Cardiac muscle cell (in vitro differentiated cells and primary cell): ENCODE data around the gene PLCH2. TPM values are rescaled to one million over a fixed set of nuclear protein-coding genes. Genes with fewer than 3 reads are reported as not detected.
"Not testable (repeated sequence)": the region's sequence is repeated elsewhere in the genome, so short reads cannot be mapped to it uniquely, and the experiment has no call there.

Source experiments
- DNase-seq, 2 donors: peaks; one replicate each; pipeline versions ENCODE4 v3.0.0 to v3.0.0-alpha.2; 2010 to 2017; ENCODE audit warnings: low read depth in 1 of 2, low spot score in 1 of 2
- H3K27ac ChIP-seq: fragments of 200-600 bp; sonication (generic); 2 replicates; pipeline ENCODE4 v1.5.1; 2016
- H3K27me3 ChIP-seq: fragments of 200-600 bp; sonication (generic); 2 replicates; pipeline ENCODE4 v1.6.0; 2016; ENCODE audit warnings: control low read depth
- H3K36me3 ChIP-seq: fragments of 200-600 bp; sonication (generic); 2 replicates; pipeline ENCODE4 v1.5.1; 2016; ENCODE audit warnings: control low read depth
- H3K4me1 ChIP-seq: fragments of 200-600 bp; sonication (generic); 2 replicates; pipeline ENCODE4 v1.8.1; 2017; ENCODE audit warnings: low read depth, mild to moderate bottlenecking, mixed run types
- H3K4me3 ChIP-seq: fragments of 200-600 bp; sonication (generic); 2 replicates; pipeline ENCODE4 v1.5.1; 2016; ENCODE audit warnings: mild to moderate bottlenecking
- H3K9me3 ChIP-seq: fragments of 200-600 bp; sonication (generic); 2 replicates; pipeline ENCODE4 v1.5.1; 2017; ENCODE audit warnings: low read depth, mild to moderate bottlenecking, control low read depth
- polyA plus RNA-seq: library from polyadenylated mRNA; unstranded; fragments of >200 nt; fragmentation: Nextera tagmentation; extraction: Ambion mirVana; gene quantifications from 2 replicates; pipeline ENCODE4 v1.2.1, GENCODE V29; 2016
- total RNA-seq: library from RNA; depleted of rRNA; stranded (reverse); fragments of >200 nt; gene quantifications from 2 replicates; pipeline ENCODE4 v1.2.3, GENCODE V29; 2016
- TF ChIP-seq, protein P1 (sequence below): IDR thresholded peaks from 2 replicates; pipeline ENCODE4 v1.5.1; 2012; ENCODE audit warnings: low read depth, mild to moderate bottlenecking, low read length

Gene PLCH2
- total and polyA plus RNA-seq, 2 experiments from 2014 or later = 0.33 to 0.44 TPM

DNA sequence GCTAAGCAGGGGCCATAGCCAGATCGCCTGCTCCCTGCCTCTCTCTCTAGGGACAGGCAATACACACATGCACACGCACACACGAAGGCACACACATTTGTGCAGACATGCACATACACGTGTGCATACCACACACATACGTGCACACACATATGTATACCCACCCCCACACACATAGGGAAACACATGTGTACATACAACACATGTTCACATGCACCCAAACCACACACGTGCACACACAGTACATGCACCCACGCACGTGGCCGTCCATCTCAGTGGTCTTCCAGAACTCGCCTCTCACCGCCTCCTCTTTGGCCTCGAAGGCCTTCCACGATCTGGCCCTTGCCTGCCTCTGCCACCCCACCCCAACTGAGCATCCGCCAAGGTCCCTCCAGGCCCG, 38.5 kb upstream of the PLCH2 start:
- no peak for DNase-seq
- H3K27me3 ChIP-seq = peaks cover 51% of the 10 kb centered on the region
- TF ChIP-seq, protein P1, sequence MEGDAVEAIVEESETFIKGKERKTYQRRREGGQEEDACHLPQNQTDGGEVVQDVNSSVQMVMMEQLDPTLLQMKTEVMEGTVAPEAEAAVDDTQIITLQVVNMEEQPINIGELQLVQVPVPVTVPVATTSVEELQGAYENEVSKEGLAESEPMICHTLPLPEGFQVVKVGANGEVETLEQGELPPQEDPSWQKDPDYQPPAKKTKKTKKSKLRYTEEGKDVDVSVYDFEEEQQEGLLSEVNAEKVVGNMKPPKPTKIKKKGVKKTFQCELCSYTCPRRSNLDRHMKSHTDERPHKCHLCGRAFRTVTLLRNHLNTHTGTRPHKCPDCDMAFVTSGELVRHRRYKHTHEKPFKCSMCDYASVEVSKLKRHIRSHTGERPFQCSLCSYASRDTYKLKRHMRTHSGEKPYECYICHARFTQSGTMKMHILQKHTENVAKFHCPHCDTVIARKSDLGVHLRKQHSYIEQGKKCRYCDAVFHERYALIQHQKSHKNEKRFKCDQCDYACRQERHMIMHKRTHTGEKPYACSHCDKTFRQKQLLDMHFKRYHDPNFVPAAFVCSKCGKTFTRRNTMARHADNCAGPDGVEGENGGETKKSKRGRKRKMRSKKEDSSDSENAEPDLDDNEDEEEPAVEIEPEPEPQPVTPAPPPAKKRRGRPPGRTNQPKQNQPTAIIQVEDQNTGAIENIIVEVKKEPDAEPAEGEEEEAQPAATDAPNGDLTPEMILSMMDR = no peak
- H3K27ac ChIP-seq = no peak overlapping the region
- no peaks in the 10 kb centered on the region for H3K9me3 ChIP-seq
- H3K4me1 ChIP-seq = no peaks in the 10 kb centered on the region
- no peak overlapping the region for H3K4me3 ChIP-seq
- no peaks in the 10 kb centered on the region for H3K36me3 ChIP-seq

DNA sequence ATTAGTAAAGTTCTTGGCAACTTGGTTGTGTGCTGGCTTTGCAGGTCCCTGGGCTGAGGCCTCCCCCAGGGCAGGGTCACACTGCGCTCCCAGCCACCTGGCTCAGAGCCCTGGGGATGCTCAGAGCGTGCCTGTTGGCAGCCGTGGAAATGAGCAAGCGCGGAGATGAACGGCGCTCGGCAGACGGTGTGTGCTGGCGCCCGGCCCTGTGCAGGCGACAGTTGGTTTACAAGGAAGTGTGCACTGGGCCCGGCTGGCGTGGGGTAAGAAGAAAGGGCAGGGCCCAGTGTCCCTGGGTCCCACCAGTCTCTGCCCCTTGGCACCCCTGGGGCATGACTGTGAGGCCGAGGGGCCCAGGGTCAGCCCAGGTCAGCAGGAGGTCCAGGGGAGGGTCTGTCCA, 38.1 kb upstream of the PLCH2 start:
- no peaks in the 10 kb centered on the region for H3K36me3 ChIP-seq
- H3K27me3 ChIP-seq = peaks cover 51% of the 10 kb centered on the region
- H3K4me3 ChIP-seq = no peak overlapping the region
- H3K27ac ChIP-seq = no peak overlapping the region
- no peaks in the 10 kb centered on the region for H3K9me3 ChIP-seq
- no peaks in the 10 kb centered on the region for H3K4me1 ChIP-seq
- DNase-seq = no peak
- TF ChIP-seq, protein P1 = no peak

DNA sequence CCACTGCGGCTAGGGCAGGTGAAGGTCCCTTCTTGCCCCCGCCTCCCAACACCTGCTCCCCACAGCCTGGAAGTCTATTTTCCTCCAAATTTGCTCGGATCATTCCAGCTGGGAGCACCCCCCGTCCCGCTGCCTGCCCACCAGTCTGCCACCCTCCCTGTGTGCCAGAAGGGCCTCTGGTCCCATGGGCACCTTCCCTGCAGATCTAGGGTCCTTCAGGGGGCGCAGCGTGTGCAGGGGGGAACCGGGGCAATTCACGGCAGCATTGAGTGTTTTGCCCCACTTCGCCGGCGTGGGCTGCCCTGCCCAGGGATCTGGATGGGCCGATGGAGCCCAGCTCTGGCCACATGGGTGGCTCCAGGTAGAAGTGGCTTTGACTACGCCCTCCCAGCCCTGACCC, 37.4 kb upstream of the PLCH2 start:
- H3K36me3 ChIP-seq = no peaks in the 10 kb centered on the region
- H3K4me3 ChIP-seq = no peak overlapping the region
- TF ChIP-seq, protein P1 = no peak
- no peak for DNase-seq
- H3K4me1 ChIP-seq = no peaks in the 10 kb centered on the region
- peaks cover 51% of the 10 kb centered on the region for H3K27me3 ChIP-seq
- H3K27ac ChIP-seq = no peak overlapping the region
- H3K9me3 ChIP-seq = no peaks in the 10 kb centered on the region

DNA sequence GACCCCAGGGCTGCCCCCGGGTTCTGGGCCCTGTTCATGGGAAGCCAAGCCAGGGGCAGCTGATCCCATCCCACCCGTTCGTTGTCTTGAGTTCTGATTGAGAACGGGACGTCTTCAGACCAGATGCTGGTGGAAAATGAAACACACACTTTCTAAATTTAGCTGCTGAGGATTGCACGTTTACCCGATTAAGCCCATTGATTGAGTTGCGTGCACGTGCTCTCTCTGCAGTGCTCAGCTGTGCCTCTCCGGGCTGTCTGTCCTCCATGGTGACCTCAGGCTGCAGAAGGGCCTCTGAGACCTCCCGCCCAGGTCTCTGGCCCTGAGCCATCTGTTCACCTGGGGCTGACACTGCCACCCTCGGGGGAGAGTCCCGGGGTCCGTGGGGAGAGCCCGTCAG, 36.7 kb upstream of the PLCH2 start:
- H3K9me3 ChIP-seq = no peaks in the 10 kb centered on the region
- no peak overlapping the region for H3K4me3 ChIP-seq
- peaks cover 52% of the 10 kb centered on the region for H3K27me3 ChIP-seq
- TF ChIP-seq, protein P1 = no peak
- no peaks in the 10 kb centered on the region for H3K36me3 ChIP-seq
- H3K4me1 ChIP-seq = no peaks in the 10 kb centered on the region
- no peak for DNase-seq
- no peak overlapping the region for H3K27ac ChIP-seq

DNA sequence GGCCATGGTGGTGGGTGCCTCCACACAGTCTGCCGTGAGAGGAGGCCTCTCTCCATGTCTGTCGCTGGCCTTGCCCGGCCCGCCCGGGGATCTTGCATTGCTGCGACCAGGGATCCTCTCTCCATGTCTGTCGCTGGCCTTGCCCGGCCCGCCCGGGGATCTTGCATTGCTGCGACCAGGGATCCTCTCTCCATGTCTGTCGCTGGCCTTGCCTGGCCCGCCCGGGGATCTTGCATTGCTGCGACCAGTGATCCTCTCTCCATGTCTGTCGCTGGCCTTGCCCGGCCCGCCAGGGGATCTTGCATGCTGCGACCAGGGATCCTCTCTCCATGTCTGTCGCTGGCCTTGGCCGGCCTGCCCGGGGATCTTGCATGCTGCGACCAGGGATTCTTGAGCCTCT, 35.7 kb upstream of the PLCH2 start:
- peaks cover 53% of the 10 kb centered on the region for H3K27me3 ChIP-seq
- not testable (repeated sequence) for H3K27ac ChIP-seq, H3K36me3 ChIP-seq, H3K4me1 ChIP-seq, H3K9me3 ChIP-seq, DNase-seq, H3K4me3 ChIP-seq

DNA sequence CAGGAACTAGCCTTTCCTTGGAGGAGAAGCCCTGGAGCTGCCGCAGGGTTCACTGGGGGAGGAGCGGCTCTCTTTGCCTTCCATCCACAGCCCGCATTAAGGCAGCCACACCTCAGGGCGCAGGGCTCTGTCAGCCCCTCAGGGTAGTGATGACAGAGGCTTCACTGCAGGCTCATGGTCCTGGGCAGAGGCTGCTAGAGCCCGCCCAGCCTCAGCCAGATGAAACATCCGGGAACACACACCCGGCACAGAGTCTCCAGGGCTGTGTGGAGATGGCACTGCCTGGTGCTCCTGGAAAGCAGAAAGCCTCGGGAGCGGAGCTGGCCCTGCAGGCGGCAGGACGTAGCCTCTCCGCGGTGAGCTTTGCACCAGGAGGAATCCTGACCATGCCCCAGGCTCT, 34.3 kb upstream of the PLCH2 start:
- H3K4me3 ChIP-seq = no peak overlapping the region
- peaks cover 54% of the 10 kb centered on the region for H3K27me3 ChIP-seq
- H3K27ac ChIP-seq = no peak overlapping the region
- H3K4me1 ChIP-seq = no peaks in the 10 kb centered on the region
- H3K9me3 ChIP-seq = no peaks in the 10 kb centered on the region
- no peaks in the 10 kb centered on the region for H3K36me3 ChIP-seq
- TF ChIP-seq, protein P1 = no peak
- no peak for DNase-seq
